Transverse colon (tissue), 4 donors: ENCODE data around the gene MPP4.

Experiments
- CTCF ChIP-seq, 5 experiments: fragments of 200-600 bp in 3 of 5; fragments of 450-650 bp in 2 of 5; sonication (generic) in 3 of 5; IDR thresholded peaks; 1 replicate in 2 of 5; 2 replicates in 3 of 5; pipeline ENCODE4 v1.5.1; 2016 to 2017; ENCODE audit warnings: antibody characterized with exemption in 5 of 5, inconsistent platforms in 3 of 5, mild to moderate bottlenecking in 2 of 5, moderate library complexity in 1 of 5
- EP300 ChIP-seq: sonication (generic); formaldehyde crosslinking; IDR thresholded peaks from one replicate; pipeline ENCODE4 v1.6.1; 2017; ENCODE audit warnings: antibody characterized with exemption, low read depth
- POLR2A ChIP-seq: fragments of 450-650 bp; IDR thresholded peaks from one replicate; pipeline ENCODE4 v1.6.1; 2016; ENCODE audit warnings: antibody characterized with exemption, mild to moderate bottlenecking, moderate library complexity
- POLR2AphosphoS5 ChIP-seq, 3 donors: sonication (generic); formaldehyde crosslinking; IDR thresholded peaks; one replicate each; pipeline ENCODE4 v1.6.1; 2016; ENCODE audit warnings: antibody characterized with exemption in 3 of 3

- no peak for TF ChIP-seq CTCF (IDR thresholded peaks at IDR 0.05)
- no peak for TF ChIP-seq POLR2A
- no peak for TF ChIP-seq POLR2AphosphoS5 (IDR thresholded peaks at IDR 0.05)
- no peak for TF ChIP-seq EP300
Observed at GRCh38 chr2:201674794-201675193, 23.6 kb downstream of the MPP4 start.
